Nephron progenitor cell (in vitro differentiated cells): ENCODE results near the gene ENTPD8.

Experiments used
- DNase-seq: peaks from one replicate; pipeline ENCODE4 v3.0.0; 2021
- H3K27ac Mint-ChIP-seq: 2 replicates; pipeline ENCODE4 v1.8.0; 2021; ENCODE audit warnings: mild to moderate bottlenecking, moderate library complexity, mixed read lengths
- H3K27me3 Mint-ChIP-seq: 2 replicates; pipeline ENCODE4 v1.8.0; 2021; ENCODE audit warnings: mild to moderate bottlenecking, low read depth, mixed read lengths; ENCODE audit not compliant: poor library complexity
- H3K36me3 Mint-ChIP-seq: 2 replicates; pipeline ENCODE4 v1.8.0; 2021; ENCODE audit warnings: low read depth, mixed read lengths
- H3K4me1 Mint-ChIP-seq: 2 replicates; pipeline ENCODE4 v1.8.0; 2021; ENCODE audit warnings: mixed read lengths
- H3K4me3 Mint-ChIP-seq: 2 replicates; pipeline ENCODE4 v1.8.0; 2021; ENCODE audit warnings: mild to moderate bottlenecking, moderate library complexity, mixed read lengths
- H3K9me3 Mint-ChIP-seq: 2 replicates; pipeline ENCODE4 v1.8.0; 2021; ENCODE audit warnings: mild to moderate bottlenecking, moderate library complexity, mixed read lengths
- TF ChIP-seq, protein P1 (sequence below): fragments of 200-600 bp; sonication (generic); IDR thresholded peaks from 2 replicates; pipeline ENCODE4 v1.5.0; 2021; ENCODE audit warnings: antibody characterized with exemption

The ENTPD8 gene

DNA sequence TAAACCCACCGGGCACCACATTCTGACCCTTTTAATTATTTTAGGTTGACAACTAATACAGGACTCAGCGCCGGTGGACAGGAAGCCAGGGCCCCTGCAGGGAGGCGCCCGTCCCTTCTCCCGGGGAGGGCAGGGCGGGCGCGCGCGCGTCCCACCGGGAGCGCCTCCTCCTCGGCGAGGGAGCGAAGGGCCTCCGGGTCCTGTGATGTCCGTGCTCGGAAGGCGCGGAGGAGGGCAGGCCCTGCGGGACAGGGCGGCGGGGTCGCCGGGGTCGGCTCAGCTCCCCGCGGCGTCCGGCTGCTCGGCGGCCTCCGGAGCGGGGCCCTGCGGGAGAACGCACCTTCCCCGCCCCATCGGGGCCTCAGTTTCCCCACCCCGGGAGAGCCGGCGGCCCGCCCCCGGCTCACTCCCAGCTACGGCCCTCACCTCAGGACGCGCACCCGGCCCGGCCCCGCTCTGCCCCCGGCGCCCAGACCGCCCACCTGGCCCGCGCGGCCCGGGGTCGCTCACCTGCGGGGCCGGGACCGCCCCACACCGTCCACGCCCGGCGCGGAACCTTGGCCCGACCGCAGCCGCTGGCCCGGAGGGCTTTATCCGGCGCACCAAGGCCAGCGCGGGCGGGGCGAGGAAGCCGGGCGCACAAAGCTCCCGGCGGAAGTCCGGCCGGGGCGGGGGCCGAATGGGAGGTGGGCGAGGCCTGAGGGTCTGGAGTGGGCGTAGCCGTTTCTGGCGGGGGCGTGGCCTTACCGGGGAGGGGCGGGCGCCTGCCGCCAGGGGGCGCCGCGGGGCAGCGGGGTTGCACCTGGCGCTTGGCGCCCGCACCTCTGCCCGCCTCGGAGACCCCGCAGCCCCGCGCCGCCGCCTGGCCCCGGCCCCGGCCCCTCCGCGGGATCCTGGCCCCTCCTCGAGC lies 18.3 kb downstream of the ENTPD8 start, which contains the start of the genes EXD3 and NOXA1:
Gene EXD3, minus strand, starts transcription at position 559 of the 910 bp plus-strand sequence. CDS start 27,805 bp downstream, outside the sequence.
Gene NOXA1, plus strand, starts transcription at position 790 of the 910 bp plus-strand sequence. CDS start 137 bp downstream, outside the sequence.
- Mint-ChIP-seq H3K27ac (no peak within 1 kb of the TSS), H3K27me3 (peaks cover 19% of the 10 kb centered on the region), H3K36me3 (no peaks in the 10 kb centered on the region), H3K9me3 (no peaks in the 10 kb centered on the region), H3K4me3 (peak within 1 kb of the TSS; percentile 93), H3K4me1 (peaks cover 29% of the 10 kb centered on the region)
- DNase-seq, result peak; percentile 97
- TF ChIP-seq, protein P1, sequence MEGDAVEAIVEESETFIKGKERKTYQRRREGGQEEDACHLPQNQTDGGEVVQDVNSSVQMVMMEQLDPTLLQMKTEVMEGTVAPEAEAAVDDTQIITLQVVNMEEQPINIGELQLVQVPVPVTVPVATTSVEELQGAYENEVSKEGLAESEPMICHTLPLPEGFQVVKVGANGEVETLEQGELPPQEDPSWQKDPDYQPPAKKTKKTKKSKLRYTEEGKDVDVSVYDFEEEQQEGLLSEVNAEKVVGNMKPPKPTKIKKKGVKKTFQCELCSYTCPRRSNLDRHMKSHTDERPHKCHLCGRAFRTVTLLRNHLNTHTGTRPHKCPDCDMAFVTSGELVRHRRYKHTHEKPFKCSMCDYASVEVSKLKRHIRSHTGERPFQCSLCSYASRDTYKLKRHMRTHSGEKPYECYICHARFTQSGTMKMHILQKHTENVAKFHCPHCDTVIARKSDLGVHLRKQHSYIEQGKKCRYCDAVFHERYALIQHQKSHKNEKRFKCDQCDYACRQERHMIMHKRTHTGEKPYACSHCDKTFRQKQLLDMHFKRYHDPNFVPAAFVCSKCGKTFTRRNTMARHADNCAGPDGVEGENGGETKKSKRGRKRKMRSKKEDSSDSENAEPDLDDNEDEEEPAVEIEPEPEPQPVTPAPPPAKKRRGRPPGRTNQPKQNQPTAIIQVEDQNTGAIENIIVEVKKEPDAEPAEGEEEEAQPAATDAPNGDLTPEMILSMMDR, result no peak

DNA sequence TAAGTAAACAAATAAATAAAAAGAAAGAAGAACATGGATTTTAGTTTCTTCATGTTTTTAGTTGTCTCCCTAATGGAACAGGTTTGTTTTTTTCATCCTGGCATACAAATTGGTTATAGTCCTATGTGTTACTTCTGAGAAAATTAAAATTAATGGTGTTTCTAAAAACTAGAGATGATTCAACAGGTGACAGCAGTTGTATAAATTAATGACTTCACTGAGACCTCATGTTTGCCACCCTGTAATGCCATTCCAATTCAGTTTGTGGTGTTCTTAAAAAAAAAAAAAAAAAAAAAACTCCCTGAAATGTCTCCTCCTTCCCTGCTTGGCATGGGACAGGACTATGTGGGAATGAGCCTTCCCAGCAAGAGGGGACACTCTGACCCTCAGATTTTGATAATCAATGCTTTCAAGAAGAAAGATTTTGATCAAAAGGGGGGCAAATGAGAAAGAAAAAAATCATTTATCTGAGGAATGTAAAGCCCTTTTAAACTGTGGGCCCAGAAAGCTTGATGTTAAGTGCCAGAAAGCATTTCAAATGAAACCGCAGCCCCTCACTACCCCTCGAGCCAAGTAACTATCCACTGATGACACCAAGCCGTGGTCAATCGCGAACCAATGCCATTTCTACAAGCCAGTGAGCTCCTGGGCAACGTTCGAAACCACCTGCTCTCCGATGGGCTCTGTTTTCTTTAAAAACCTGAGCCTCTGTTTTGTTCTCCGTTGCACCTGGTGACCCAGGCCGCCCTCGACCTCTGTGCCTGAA lies 19.1 kb downstream of the ENTPD8 start:
- Mint-ChIP-seq H3K9me3 (no peaks in the 10 kb centered on the region), H3K4me1 (peaks cover 26% of the 10 kb centered on the region), H3K27ac (no peak overlapping the region), H3K27me3 (peaks cover 17% of the 10 kb centered on the region), H3K36me3 (no peaks in the 10 kb centered on the region), H3K4me3 (peak overlapping the region; percentile 93)
- TF ChIP-seq, protein P1, result no peak
- DNase-seq, result no peak

DNA sequence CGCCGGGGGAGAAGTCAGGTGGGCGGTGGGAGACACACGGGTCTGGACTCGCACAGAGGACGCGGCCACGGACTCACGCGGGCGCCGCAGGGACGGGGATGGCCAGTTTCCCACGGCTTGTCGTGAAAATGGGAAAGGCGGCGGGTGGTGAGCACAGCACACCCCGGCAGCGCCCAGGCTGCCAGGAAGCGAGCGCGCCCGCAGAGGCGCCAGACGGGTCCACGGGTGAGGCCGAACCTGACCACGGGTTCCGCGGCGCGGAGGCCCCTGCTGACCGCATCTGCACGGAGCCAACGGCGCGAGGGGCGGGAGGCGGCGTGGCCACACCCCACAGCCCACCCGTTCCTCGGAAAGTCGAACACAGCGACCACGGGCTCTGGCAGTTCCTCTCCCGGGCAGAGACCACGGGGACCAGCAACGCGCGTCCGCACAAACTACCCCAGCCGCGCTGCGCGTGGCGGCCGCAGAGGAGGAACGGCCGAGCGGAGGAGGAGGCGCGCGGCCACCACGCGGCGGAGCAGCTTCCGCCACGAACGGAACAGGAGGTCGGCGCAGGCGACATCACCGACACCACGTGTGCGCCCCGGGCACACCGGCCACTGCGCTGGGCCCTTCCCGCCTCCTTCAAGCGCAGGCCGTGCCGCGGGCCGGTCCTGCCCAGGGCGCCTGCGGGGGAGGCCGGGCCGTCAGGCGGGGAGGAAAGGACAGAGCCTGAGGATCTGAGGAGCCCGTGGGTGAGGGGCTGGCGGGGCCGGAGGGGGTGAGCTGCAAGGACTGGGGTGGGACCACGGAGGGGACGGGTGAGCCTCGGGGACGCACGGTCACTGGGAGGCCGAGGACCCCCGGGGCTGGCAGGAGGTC lies 23.8 kb downstream of the ENTPD8 start:
- Mint-ChIP-seq H3K9me3 (no peaks in the 10 kb centered on the region), H3K4me3 (no peak overlapping the region), H3K36me3 (peaks cover 8% of the 10 kb centered on the region), H3K4me1 (peaks cover 25% of the 10 kb centered on the region), H3K27me3 (peaks cover 7% of the 10 kb centered on the region), H3K27ac (no peak overlapping the region)
- DNase-seq, result no peak
- TF ChIP-seq, protein P1, result no peak

DNA sequence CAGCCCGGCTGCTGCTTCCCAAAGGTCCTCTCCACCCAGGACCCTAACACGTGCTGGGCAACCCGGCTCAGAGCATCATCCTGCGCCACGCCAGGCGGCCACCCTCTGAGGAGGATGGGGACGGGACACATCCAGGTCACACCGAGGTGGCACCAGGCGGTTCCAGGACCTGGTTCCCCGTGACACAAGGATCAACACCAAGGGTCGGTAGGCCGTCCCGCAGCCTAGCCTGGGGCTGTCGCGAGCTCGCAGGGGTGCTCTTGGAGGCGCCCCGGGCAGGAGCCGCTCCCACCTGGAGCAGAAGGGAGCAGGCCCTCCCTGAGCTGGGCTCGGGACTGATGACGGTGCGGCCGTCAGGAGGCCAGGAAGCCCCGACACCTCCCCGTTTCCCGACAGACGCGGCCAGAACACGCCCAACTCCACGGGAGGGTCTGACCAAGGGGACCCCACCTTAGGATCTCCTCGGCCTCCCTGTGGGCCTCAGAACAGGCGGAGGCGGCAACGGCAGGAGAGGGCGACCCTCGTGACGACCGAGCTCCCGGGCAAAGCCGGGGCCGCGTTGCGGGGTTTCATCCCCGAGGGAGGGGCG lies 24.5 kb downstream of the ENTPD8 start:
- TF ChIP-seq, protein P1, result no peak
- Mint-ChIP-seq H3K27ac (no peak overlapping the region), H3K27me3 (peaks cover 3% of the 10 kb centered on the region), H3K4me3 (no peak overlapping the region), H3K9me3 (no peaks in the 10 kb centered on the region), H3K36me3 (peaks cover 8% of the 10 kb centered on the region), H3K4me1 (peaks cover 18% of the 10 kb centered on the region)
- no peak for DNase-seq

DNA sequence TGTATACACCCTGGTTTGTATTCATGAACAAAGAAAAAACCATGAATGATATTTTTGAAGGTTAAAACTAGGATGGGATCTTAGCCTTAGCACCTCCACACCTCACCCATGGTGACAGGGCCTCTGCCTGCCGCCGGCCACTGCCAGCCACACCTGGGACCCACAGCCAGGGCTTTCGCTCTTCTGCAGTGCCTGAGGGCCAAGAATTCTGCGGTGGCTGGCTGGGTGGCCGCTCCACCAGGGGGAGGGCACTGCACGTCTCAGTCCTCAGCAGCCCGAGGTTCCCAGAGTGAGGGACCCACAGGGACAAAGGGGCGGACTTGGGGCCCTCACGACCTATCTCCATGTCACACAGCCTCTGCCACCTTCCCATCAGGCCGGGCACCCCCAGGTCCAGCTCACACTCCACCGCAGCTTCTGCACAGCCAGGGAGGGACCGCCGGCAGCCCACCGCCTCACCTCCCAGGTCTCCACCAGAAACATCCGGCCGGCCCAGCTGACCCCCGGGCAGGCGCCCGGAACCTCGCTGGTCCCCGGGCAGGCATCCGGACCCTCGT lies 25.1 kb downstream of the ENTPD8 start:
- Mint-ChIP-seq H3K4me1 (peaks cover 12% of the 10 kb centered on the region), H3K36me3 (peaks cover 8% of the 10 kb centered on the region), H3K4me3 (no peak overlapping the region), H3K27ac (no peak overlapping the region), H3K9me3 (no peaks in the 10 kb centered on the region), H3K27me3 (no peaks in the 10 kb centered on the region)
- DNase-seq, result no peak
- TF ChIP-seq, protein P1, result no peak
